Parathyroid adenoma (tissue), 2 donors: ENCODE data around the gene CLCN6.
"Not testable (repeated sequence)": the region's sequence is repeated elsewhere in the genome, so short reads cannot be mapped to it uniquely, and the experiment has no call there.

Source experiments
- H2AFZ ChIP-seq: fragments of 300-600 bp; sonication (generic); one replicate; pipeline ENCODE4 v1.7.0; 2017; ENCODE audit warnings: antibody characterized with exemption, mild to moderate bottlenecking
- H3K27ac ChIP-seq: fragments of 300-600 bp; sonication (generic); one replicate; pipeline ENCODE4 v1.7.0; 2017
- H3K27me3 ChIP-seq: fragments of 300-600 bp; sonication (generic); one replicate; pipeline ENCODE4 v1.7.0; 2017; ENCODE audit warnings: low read length; ENCODE audit not compliant: control insufficient read depth, insufficient read depth
- H3K36me3 ChIP-seq: fragments of 300-600 bp; sonication (generic); one replicate; pipeline ENCODE4 v1.7.0; 2017; ENCODE audit warnings: low read length; ENCODE audit not compliant: control insufficient read depth, insufficient read depth
- H3K4me1 ChIP-seq: fragments of 300-600 bp; sonication (generic); one replicate; pipeline ENCODE4 v1.7.0; 2017; ENCODE audit warnings: control low read depth
- H3K4me2 ChIP-seq: fragments of 300-600 bp; sonication (generic); one replicate; pipeline ENCODE4 v1.7.0; 2017; ENCODE audit warnings: low read length
- H3K4me3 ChIP-seq: fragments of 300-600 bp; sonication (generic); one replicate; pipeline ENCODE4 v1.7.0; 2017; ENCODE audit warnings: low read depth, low read length
- H3K79me2 ChIP-seq: fragments of 300-600 bp; sonication (generic); one replicate; pipeline ENCODE4 v1.7.0; 2017; ENCODE audit warnings: control low read depth
- H3K9ac ChIP-seq: fragments of 300-600 bp; sonication (generic); one replicate; pipeline ENCODE4 v1.7.0; 2017; ENCODE audit warnings: mild to moderate bottlenecking
- H3K9me3 ChIP-seq: fragments of 300-600 bp; sonication (generic); one replicate; pipeline ENCODE4 v1.7.0; 2017; ENCODE audit warnings: low read length; ENCODE audit not compliant: control insufficient read depth
- CTCF ChIP-seq: fragments of 300-600 bp; sonication (generic); IDR thresholded peaks from one replicate; pipeline ENCODE4 v1.7.0; 2017; ENCODE audit warnings: antibody characterized with exemption, mild to moderate bottlenecking
- donor health status: primary hyperparathyroidism.

Gene CLCN6

GRCh38 chr1:11802616-11802972 lies 3.4 kb upstream of the CLCN6 start:
- peak overlapping the region; percentile 61 for H3K27ac ChIP-seq
- peak overlapping the region; percentile 25 for H3K4me3 ChIP-seq
- peak overlapping the region; percentile 23 for H3K4me2 ChIP-seq
- TF ChIP-seq CTCF: no peak
- H3K4me1 ChIP-seq: peaks cover 6% of the 10 kb centered on the region
- no peak overlapping the region for H3K9ac ChIP-seq
- H3K27me3 ChIP-seq: no peaks in the 10 kb centered on the region
- no peaks in the 10 kb centered on the region for H3K36me3 ChIP-seq
- no peaks in the 10 kb centered on the region for H3K79me2 ChIP-seq
- H3K9me3 ChIP-seq: no peaks in the 10 kb centered on the region
- peak overlapping the region; percentile 74 for H2AFZ ChIP-seq

- Histone ChIP-seq H3K79me2 (no peaks in the 10 kb centered on the region), H3K4me1 (peaks cover 6% of the 10 kb centered on the region), H3K9ac (no peak overlapping the region), H3K27ac (peak overlapping the region; percentile 61), H3K27me3 (no peaks in the 10 kb centered on the region), H2AFZ (peak overlapping the region; percentile 74), H3K9me3 (no peaks in the 10 kb centered on the region), H3K4me2 (peak overlapping the region; percentile 42), H3K4me3 (peak overlapping the region; percentile 25), H3K36me3 (no peaks in the 10 kb centered on the region)
- no peak for TF ChIP-seq CTCF
Observed at GRCh38 chr1:11802973-11803885, 2.8 kb upstream of the CLCN6 start.

- H3K27me3 ChIP-seq, H3K79me2 ChIP-seq: not testable (repeated sequence)
- peak overlapping the region; percentile 25 for H3K4me3 ChIP-seq
Observed at GRCh38 chr1:11803924-11804665, 1.9 kb upstream of the CLCN6 start.

GRCh38 chr1:11804666-11805421 lies 1.1 kb upstream of the CLCN6 start:
- H3K79me2 ChIP-seq: no peaks in the 10 kb centered on the region
- peaks cover 6% of the 10 kb centered on the region for H3K4me1 ChIP-seq
- H3K9ac ChIP-seq: peak overlapping the region; percentile 53
- H3K9me3 ChIP-seq: no peaks in the 10 kb centered on the region
- H2AFZ ChIP-seq: peak overlapping the region; percentile 84
- H3K4me3 ChIP-seq: peak overlapping the region; percentile 89
- H3K36me3 ChIP-seq: no peaks in the 10 kb centered on the region
- H3K4me2 ChIP-seq: peak overlapping the region; percentile 93
- no peak for TF ChIP-seq CTCF
- H3K27me3 ChIP-seq: no peaks in the 10 kb centered on the region
- H3K27ac ChIP-seq: peak overlapping the region; percentile 90

More at GRCh38 chr1:11803924-11804665, 1.9 kb upstream of the CLCN6 start:
- H3K27ac ChIP-seq: peak overlapping the region; percentile 61
- not testable (repeated sequence) for H3K9ac ChIP-seq, H2AFZ ChIP-seq, H3K4me1 ChIP-seq, H3K36me3 ChIP-seq, H3K9me3 ChIP-seq
- peak overlapping the region; percentile 93 for H3K4me2 ChIP-seq
